SK-N-SH treated with all-trans-retinoic acid at 6 μM for 48 hours (cell line): Measurements from ENCODE around the gene PGF.

Experiments used
- ATAC-seq: fragments of 200-7000 bp; cut with Tn5 transposase; 3 replicates; pipeline ENCODE4 v1.9.1; 2020; ENCODE audit warnings: mild to moderate bottlenecking, moderate library complexity
- ARNTL ChIP-seq: fragments of 450-650 bp; formaldehyde crosslinking; IDR thresholded peaks from 2 replicates; pipeline ENCODE4 v1.5.0; 2020; ENCODE audit warnings: low read depth, mild to moderate bottlenecking, moderate library complexity, borderline replicate concordance
- BACH2 ChIP-seq: fragments of 250-450 bp; sonication (Bioruptor Pico); IDR thresholded peaks from 2 replicates; pipeline ENCODE4 v1.9.0; 2021; ENCODE audit warnings: mild to moderate bottlenecking, borderline replicate concordance
- CREB5 ChIP-seq: fragments of 250-450 bp; sonication (Bioruptor Pico); IDR thresholded peaks from 2 replicates; pipeline ENCODE4 v1.5.1; 2020; ENCODE audit warnings: low read depth, mild to moderate bottlenecking, moderate library complexity
- CSDC2 ChIP-seq: fragments of 250-450 bp; sonication (Bioruptor Pico); IDR thresholded peaks from 2 replicates; pipeline ENCODE4 v1.5.0; 2020; ENCODE audit warnings: mild to moderate bottlenecking, moderate library complexity
- CSRNP3 ChIP-seq: fragments of 250-450 bp; sonication (Bioruptor Pico); IDR thresholded peaks from 2 replicates; pipeline ENCODE4 v1.5.1; 2021; ENCODE audit warnings: mild to moderate bottlenecking, moderate library complexity
- ESRRG ChIP-seq: fragments of 250-450 bp; sonication (Bioruptor Pico); IDR thresholded peaks from 2 replicates; pipeline ENCODE4 v1.6.1; 2021; ENCODE audit warnings: mild to moderate bottlenecking
- GLIS3 ChIP-seq: fragments of 250-450 bp; sonication (Bioruptor Pico); IDR thresholded peaks from 2 replicates; pipeline ENCODE4 v1.5.0; 2020; ENCODE audit warnings: mild to moderate bottlenecking, moderate library complexity
- ISL1 ChIP-seq: fragments of 250-450 bp; sonication (Bioruptor Pico); IDR thresholded peaks from 2 replicates; pipeline ENCODE4 v2.1.2; 2022; ENCODE audit warnings: mild to moderate bottlenecking, moderate library complexity
- OSR1 ChIP-seq: fragments of 250-450 bp; sonication (Bioruptor Pico); IDR thresholded peaks from 2 replicates; pipeline ENCODE4 v1.8.0; 2022; ENCODE audit warnings: moderate library complexity, mild to moderate bottlenecking, inconsistent platforms
- PATZ1 ChIP-seq: fragments of 250-450 bp; sonication (Bioruptor Pico); IDR thresholded peaks from 2 replicates; pipeline ENCODE4 v1.8.0; 2020; ENCODE audit warnings: mild to moderate bottlenecking, moderate library complexity, borderline replicate concordance
- POU6F1 ChIP-seq: fragments of 250-450 bp; sonication (Bioruptor Pico); IDR thresholded peaks from 2 replicates; pipeline ENCODE4 v1.8.0; 2021; ENCODE audit warnings: low read depth, mild to moderate bottlenecking, moderate library complexity, borderline replicate concordance
- PPARA ChIP-seq: fragments of 250-450 bp; sonication (Bioruptor Pico); IDR thresholded peaks from 2 replicates; pipeline ENCODE4 v1.5.0; 2020; ENCODE audit warnings: mild to moderate bottlenecking, borderline replicate concordance
- RARB ChIP-seq: fragments of 250-450 bp; sonication (Bioruptor Pico); IDR thresholded peaks from 2 replicates; pipeline ENCODE4 v1.8.0; 2021; ENCODE audit warnings: mild to moderate bottlenecking, moderate library complexity
- SNAI2 ChIP-seq: fragments of 250-450 bp; sonication (Bioruptor Pico); IDR thresholded peaks from 2 replicates; pipeline ENCODE4 v1.5.0; 2020; ENCODE audit warnings: mild to moderate bottlenecking, moderate library complexity
- TCF4 ChIP-seq: fragments of 250-450 bp; sonication (Bioruptor Pico); IDR thresholded peaks from 2 replicates; pipeline ENCODE4 v1.8.0; 2021; ENCODE audit warnings: mild to moderate bottlenecking, moderate library complexity, borderline replicate concordance
- TOX ChIP-seq: fragments of 250-450 bp; sonication (Bioruptor Pico); IDR thresholded peaks from 2 replicates; pipeline ENCODE4 v1.8.0; 2021; ENCODE audit warnings: mild to moderate bottlenecking, moderate library complexity, borderline replicate concordance
- TSHZ2 ChIP-seq: fragments of 250-450 bp; sonication (Bioruptor Pico); IDR thresholded peaks from 2 replicates; pipeline ENCODE4 v1.5.0; 2020; ENCODE audit warnings: mild to moderate bottlenecking, moderate library complexity
- ZC3H10 ChIP-seq: fragments of 250-450 bp; sonication (Bioruptor Pico); IDR thresholded peaks from 2 replicates; pipeline ENCODE4 v1.5.1; 2021; ENCODE audit warnings: mild to moderate bottlenecking, moderate library complexity
- ZFP3 ChIP-seq: fragments of 250-450 bp; sonication (Bioruptor Pico); IDR thresholded peaks from 2 replicates; pipeline ENCODE4 v1.5.0; 2020; ENCODE audit warnings: mild to moderate bottlenecking, moderate library complexity
- ZFP30 ChIP-seq: fragments of 450-650 bp; formaldehyde crosslinking; IDR thresholded peaks from 2 replicates; pipeline ENCODE4 v1.5.0; 2022; ENCODE audit warnings: mild to moderate bottlenecking, moderate library complexity
- ZNF565 ChIP-seq: fragments of 450-650 bp; formaldehyde crosslinking; conservative IDR thresholded peaks from 2 replicates; pipeline ENCODE4 v1.5.0; 2020; ENCODE audit warnings: low read depth, mild to moderate bottlenecking, moderate library complexity
- ZNF70 ChIP-seq: fragments of 450-650 bp; formaldehyde crosslinking; IDR thresholded peaks from 2 replicates; pipeline ENCODE4 v1.5.0; 2020; ENCODE audit warnings: mild to moderate bottlenecking, moderate library complexity

Gene PGF

GRCh38 chr14:74956280-74957072 is 1.1 kb upstream of the PGF start:
- ATAC-seq: no peak
- TF ChIP-seq ZC3H10 (CRISPR knock-in tag): no peak
- no peak for TF ChIP-seq TCF4
- TF ChIP-seq ZNF70: no peak
- TF ChIP-seq RARB (CRISPR knock-in tag): no peak
- no peak for TF ChIP-seq ISL1 (CRISPR knock-in tag)
- no peak for TF ChIP-seq ZNF565 (CRISPR knock-in tag)
- TF ChIP-seq OSR1 (CRISPR knock-in tag): no peak
- no peak for TF ChIP-seq ESRRG
- no peak for TF ChIP-seq CSDC2
- no peak for TF ChIP-seq PPARA
- TF ChIP-seq BACH2: no peak

- TF ChIP-seq POU6F1 (CRISPR knock-in tag) (no peak), BACH2 (no peak), PATZ1 (CRISPR knock-in tag) (no peak), ISL1 (CRISPR knock-in tag) (no peak), ZC3H10 (CRISPR knock-in tag) (no peak), TSHZ2 (CRISPR knock-in tag) (no peak), ZNF565 (CRISPR knock-in tag) (no peak), ZFP3 (CRISPR knock-in tag) (no peak), SNAI2 (no peak), OSR1 (CRISPR knock-in tag) (no peak), GLIS3 (CRISPR knock-in tag) (no peak), CSDC2 (no peak), TOX (no peak), CSRNP3 (no peak), TCF4 (no peak), ZNF70 (no peak), RARB (CRISPR knock-in tag) (no peak), ARNTL (CRISPR knock-in tag) (no peak), ZFP30 (no peak)
- ATAC-seq: no peak
Observed at GRCh38 chr14:74956027-74956279, 556 bp upstream of the PGF start.

- TF ChIP-seq OSR1 (CRISPR knock-in tag) (no peak), ZNF565 (CRISPR knock-in tag) (no peak)
- peak; percentile 42 for ATAC-seq
Observed at GRCh38 chr14:74954947-74955228, 509 bp downstream of the PGF start.

- peak; percentile 38 for ATAC-seq
- TF ChIP-seq TSHZ2 (CRISPR knock-in tag): no peak
- TF ChIP-seq POU6F1 (CRISPR knock-in tag): no peak
- no peak for TF ChIP-seq CREB5 (CRISPR knock-in tag)
- no peak for TF ChIP-seq ARNTL (CRISPR knock-in tag)
- no peak for TF ChIP-seq ESRRG
- no peak for TF ChIP-seq GLIS3 (CRISPR knock-in tag)
- no peak for TF ChIP-seq TCF4
- TF ChIP-seq ZFP3 (CRISPR knock-in tag): no peak
- TF ChIP-seq RARB (CRISPR knock-in tag): no peak
Observed at GRCh38 chr14:74954232-74954946, 1.0 kb downstream of the PGF start.
